Measurements from ENCODE around the gene TJP1. TPM values are rescaled to one million over a fixed set of nuclear protein-coding genes. Genes with fewer than 3 reads are reported as not detected.

Gene TJP1
- total and polyA plus RNA-seq, 2 of the 8 experiments (the other 6 are each of a cell fraction or from before 2014, with no cell fraction given), result 46.3 to 138 TPM

- 85% methylated on average over 4 of the region's 4 CpGs; no CpG with 5 or more reads in 1 of the 2 experiments for WGBS, 2 experiments (ENCODE audit: extremely low coverage in 1 of 2, insufficient coverage in 1 of 2, insufficient read length in 1 of 2, insufficient replicate concordance in 2 of 2, low coverage in 1 of 2, low lambda C conversion rate in 2 of 2, missing lambda C conversion rate in 1 of 2)
- Histone ChIP-seq H4K91ac (replicated peaks; ENCODE audit: insufficient read length, low read length) (no peak overlapping the region), H3K36me3 (ENCODE audit: control insufficient read depth in 2 of 4, insufficient read depth in 4 of 4, low read length in 3 of 4) (no peaks in the 10 kb centered on the region), H4K5ac (ENCODE audit: insufficient read length, low read depth, low read length) (no peak overlapping the region), H2BK120ac (replicated peaks; ENCODE audit: low read depth, low read length) (no peak overlapping the region), H3K4me2 (ENCODE audit: insufficient read depth in 1 of 2, low read depth in 2 of 2, low read length in 2 of 2) (no peak overlapping the region), H3K23me2 (ENCODE audit: low read depth, low read length) (no peaks in the 10 kb centered on the region), H3K79me2 (ENCODE audit: control insufficient read depth in 1 of 2, insufficient read depth in 2 of 2, low read length in 2 of 2) (peaks cover 8 to 96% of the 10 kb centered on the region in 2 experiments; a peak in 3 of 4 replicates), H2BK5ac (ENCODE audit: low read depth, low read length) (no peak overlapping the region), H3K18ac (ENCODE audit: extremely low read depth, low read length) (0 out of 2 replicates have a peak overlapping the region, but pooled peaks have one; percentile 14), H3K9ac (replicated peaks in 1 of 4; ENCODE audit: extremely low read depth in 1 of 4, low read depth in 3 of 4, low read length in 3 of 4) (no peak overlapping the region), H2BK15ac (ENCODE audit: low read length) (no peak overlapping the region), H2BK12ac (ENCODE audit: low read depth, low read length) (no peak overlapping the region), H3K14ac (ENCODE audit: insufficient read length) (no peak overlapping the region), H3K79me1 (ENCODE audit: low read depth, low read length) (no peaks in the 10 kb centered on the region; the same call in 1 of the 2 replicates), H3K4me1 (replicated peaks in 1 of 4; ENCODE audit: control insufficient read depth in 3 of 4, insufficient read depth in 4 of 4, low read length in 3 of 4) (no peaks in the 10 kb centered on the region; a peak in 1 of 7 replicates), H3K4ac (replicated peaks; ENCODE audit: insufficient read length, low read depth, low read length) (no peak overlapping the region), H2AK5ac (ENCODE audit: low read depth, low read length) (no peak overlapping the region), H3K27me3 (replicated peaks in 1 of 4; ENCODE audit: control insufficient read depth in 3 of 4, extremely low read depth in 1 of 4, insufficient read depth in 3 of 4, low read length in 3 of 4) (peaks cover 0 to 2% (median 0%) of the 10 kb centered on the region in 4 experiments; a peak in 1 of 7 replicates), H4K20me1 (replicated peaks in 1 of 2; ENCODE audit: control insufficient read depth in 1 of 2, insufficient read depth in 2 of 2, low read length in 2 of 2) (peaks cover 0 to 7% of the 10 kb centered on the region in 2 experiments), H4K8ac (ENCODE audit: extremely low read depth, insufficient read depth, low read length) (no peak overlapping the region), H2BK20ac (ENCODE audit: low read length) (no peak overlapping the region), H3K9me3 (ENCODE audit: insufficient read depth in 2 of 2, low read depth in 1 of 2, low read length in 1 of 2) (no peaks in the 10 kb centered on the region), H3K23ac (ENCODE audit: insufficient read length) (no peak overlapping the region), H3K27ac (ENCODE audit: low read depth, low read length) (no peak overlapping the region), H2AFZ (ENCODE audit: low read length) (no peak overlapping the region), H3K56ac (replicated peaks; ENCODE audit: insufficient read length, low read depth, low read length) (no peak overlapping the region), H3K4me3 (ENCODE audit: extremely low read depth in 1 of 4, insufficient read depth in 2 of 4, low read depth in 3 of 4, low read length in 4 of 4) (no peak overlapping the region)
- TF ChIP-seq JUND (IDR thresholded peaks at IDR 0.05; ENCODE audit: low read length) (no peak), KDM4A (IDR thresholded peaks at IDR 0.05; ENCODE audit: low read depth, low read length, severe bottlenecking) (no peak), MAFK (IDR thresholded peaks at IDR 0.05; ENCODE audit: low read depth, low read length) (no peak), SIRT6 (IDR thresholded peaks at IDR 0.05; ENCODE audit: low read length) (no peak), POLR2A (IDR thresholded peaks at IDR 0.05; ENCODE audit: control extremely low read depth in 1 of 2, low read depth in 2 of 2, low read length in 2 of 2) (no peak)
- ChIA-PET CTCF (ENCODE audit: partially characterized antibody) (no interaction called here), POLR2A (ENCODE audit: partially characterized antibody) (interaction anchor here (0.9 to 2.2 kb wide), 3 partner anchors 10 to 120 kb away, joined by 3 to 8 read pairs (median 3); no protein-coding TSS in a partner anchor)
- no peak for FAIRE-seq
- DNase-seq (ENCODE audit: low read depth in 1 of 2, low spot score in 2 of 2), result no peak
These were observed 16.6 kb downstream of the TJP1 start for GRCh38 chr15:29805708-29806104.
